GM10266 (cell line): Measurements from ENCODE around the gene CHCHD10.

Experiments used
- DNase-seq: peaks from one replicate; pipeline ENCODE4 v3.0.0; 2012; ENCODE audit errors: extremely low spot score
- CTCF ChIP-seq: IDR thresholded peaks from 2 replicates; pipeline ENCODE4 v1.5.1; 2012; ENCODE audit warnings: mild to moderate bottlenecking, low read depth; ENCODE audit not compliant: control insufficient read depth, insufficient read depth; ENCODE audit errors: missing control alignments

Gene CHCHD10

GRCh38 chr22:23787600-23787896 is 19.8 kb upstream of the CHCHD10 start:
- no peak for TF ChIP-seq CTCF

GRCh38 chr22:23786752-23787599 is 19.2 kb upstream of the CHCHD10 start, which contains the start of gene SMARCB1:
TSS of gene SMARCB1 (plus strand) at chr22:23786966. CDS start at chr22:23787170, 204 bp downstream.
- DNase-seq, result peak; percentile 97
- TF ChIP-seq CTCF, result no peak

More at GRCh38 chr22:23787600-23787896, 19.8 kb upstream of the CHCHD10 start:
- DNase-seq, result no peak

- DNase-seq, result no peak
- TF ChIP-seq CTCF, result no peak
These were observed 18.5 kb upstream of the CHCHD10 start for GRCh38 chr22:23786261-23786710.

GRCh38 chr22:23784215-23784732 is 16.5 kb upstream of the CHCHD10 start:
- TF ChIP-seq CTCF, result no peak
- DNase-seq, result no peak

- TF ChIP-seq CTCF, result no peak
- no peak for DNase-seq
These were observed 15.7 kb upstream of the CHCHD10 start for GRCh38 chr22:23783265-23784150.

- no peak for DNase-seq
- no peak for TF ChIP-seq CTCF
These were observed 14.9 kb upstream of the CHCHD10 start for GRCh38 chr22:23782703-23783102.
